ENCODE data around the gene CAMTA1. TPM values are rescaled to one million over a fixed set of nuclear protein-coding genes. Genes with fewer than 3 reads are reported as not detected.

CAMTA1 gene
- total RNA-seq, 1 experiment from 2014 or later: 85.2 TPM

GRCh38 chr1:7436056-7437005 lies 651.1 kb downstream of the CAMTA1 start:
- CTCF ChIA-PET: interaction anchor here (0.5 kb wide), 1 partner anchor 716 kb away, joined by 8 read pairs; no protein-coding TSS in a partner anchor
- intact Hi-C loops (cut with micrococcal nuclease; ENCODE audit: unreplicated experiment): no loop called here
- Histone ChIP-seq H3K4me3 (ENCODE audit: low read depth, low read length, poor library complexity, severe bottlenecking) (no peak overlapping the region), H3K27ac (ENCODE audit: low read depth, low read length, poor library complexity, severe bottlenecking) (no peak overlapping the region), H3K36me3 (ENCODE audit: insufficient read depth, low read length, poor library complexity, severe bottlenecking) (no peaks in the 10 kb centered on the region), H3K9me3 (ENCODE audit: low read depth, low read length, poor library complexity, severe bottlenecking) (no peaks in the 10 kb centered on the region), H3K27me3 (replicated peaks; ENCODE audit: insufficient read depth, low read depth, low read length, poor library complexity) (no peaks in the 10 kb centered on the region), H3K4me1 (ENCODE audit: insufficient read depth, low read length, poor library complexity, severe bottlenecking) (peaks cover under 1% of the 10 kb centered on the region)
- POLR2A ChIA-PET (ENCODE audit: low non-redundant PET): no interaction called here
- TF ChIP-seq, protein P1, sequence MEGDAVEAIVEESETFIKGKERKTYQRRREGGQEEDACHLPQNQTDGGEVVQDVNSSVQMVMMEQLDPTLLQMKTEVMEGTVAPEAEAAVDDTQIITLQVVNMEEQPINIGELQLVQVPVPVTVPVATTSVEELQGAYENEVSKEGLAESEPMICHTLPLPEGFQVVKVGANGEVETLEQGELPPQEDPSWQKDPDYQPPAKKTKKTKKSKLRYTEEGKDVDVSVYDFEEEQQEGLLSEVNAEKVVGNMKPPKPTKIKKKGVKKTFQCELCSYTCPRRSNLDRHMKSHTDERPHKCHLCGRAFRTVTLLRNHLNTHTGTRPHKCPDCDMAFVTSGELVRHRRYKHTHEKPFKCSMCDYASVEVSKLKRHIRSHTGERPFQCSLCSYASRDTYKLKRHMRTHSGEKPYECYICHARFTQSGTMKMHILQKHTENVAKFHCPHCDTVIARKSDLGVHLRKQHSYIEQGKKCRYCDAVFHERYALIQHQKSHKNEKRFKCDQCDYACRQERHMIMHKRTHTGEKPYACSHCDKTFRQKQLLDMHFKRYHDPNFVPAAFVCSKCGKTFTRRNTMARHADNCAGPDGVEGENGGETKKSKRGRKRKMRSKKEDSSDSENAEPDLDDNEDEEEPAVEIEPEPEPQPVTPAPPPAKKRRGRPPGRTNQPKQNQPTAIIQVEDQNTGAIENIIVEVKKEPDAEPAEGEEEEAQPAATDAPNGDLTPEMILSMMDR (conservative IDR thresholded peaks at IDR 0.05; ENCODE audit: low read depth, low read length): no peak
- TF ChIP-seq EZH2 (IDR thresholded peaks at IDR 0.05; ENCODE audit: borderline replicate concordance, low read depth, low read length, poor library complexity, severe bottlenecking): no peak
- BruUV-seq (replicated peaks): no TSS peak
- DNase-seq (ENCODE audit: low spot score): no peak

- Histone ChIP-seq H3K9me3 (ENCODE audit: low read depth, low read length, poor library complexity, severe bottlenecking) (no peaks in the 10 kb centered on the region), H3K27me3 (replicated peaks; ENCODE audit: insufficient read depth, low read depth, low read length, poor library complexity) (no peaks in the 10 kb centered on the region), H3K36me3 (ENCODE audit: insufficient read depth, low read length, poor library complexity, severe bottlenecking) (no peaks in the 10 kb centered on the region), H3K4me3 (ENCODE audit: low read depth, low read length, poor library complexity, severe bottlenecking) (no peak overlapping the region), H3K4me1 (ENCODE audit: insufficient read depth, low read length, poor library complexity, severe bottlenecking) (peaks cover 7% of the 10 kb centered on the region), H3K27ac (ENCODE audit: low read depth, low read length, poor library complexity, severe bottlenecking) (no peak overlapping the region)
- DNase-seq (ENCODE audit: low spot score): no peak
- ChIA-PET POLR2A (ENCODE audit: low non-redundant PET) (no interaction called here), CTCF (interaction anchor here (0.5 kb wide), 1 partner anchor 717 kb away, joined by 8 read pairs; no protein-coding TSS in a partner anchor)
- TF ChIP-seq, protein P1 (conservative IDR thresholded peaks at IDR 0.05; ENCODE audit: low read depth, low read length): no peak
- no peak for TF ChIP-seq EZH2 (IDR thresholded peaks at IDR 0.05; ENCODE audit: borderline replicate concordance, low read depth, low read length, poor library complexity, severe bottlenecking)
- BruUV-seq (replicated peaks): no TSS peak
- intact Hi-C loops (cut with micrococcal nuclease; ENCODE audit: unreplicated experiment): no loop called here
Observed at GRCh38 chr1:7437036-7437435, 651.8 kb downstream of the CAMTA1 start.

DNA sequence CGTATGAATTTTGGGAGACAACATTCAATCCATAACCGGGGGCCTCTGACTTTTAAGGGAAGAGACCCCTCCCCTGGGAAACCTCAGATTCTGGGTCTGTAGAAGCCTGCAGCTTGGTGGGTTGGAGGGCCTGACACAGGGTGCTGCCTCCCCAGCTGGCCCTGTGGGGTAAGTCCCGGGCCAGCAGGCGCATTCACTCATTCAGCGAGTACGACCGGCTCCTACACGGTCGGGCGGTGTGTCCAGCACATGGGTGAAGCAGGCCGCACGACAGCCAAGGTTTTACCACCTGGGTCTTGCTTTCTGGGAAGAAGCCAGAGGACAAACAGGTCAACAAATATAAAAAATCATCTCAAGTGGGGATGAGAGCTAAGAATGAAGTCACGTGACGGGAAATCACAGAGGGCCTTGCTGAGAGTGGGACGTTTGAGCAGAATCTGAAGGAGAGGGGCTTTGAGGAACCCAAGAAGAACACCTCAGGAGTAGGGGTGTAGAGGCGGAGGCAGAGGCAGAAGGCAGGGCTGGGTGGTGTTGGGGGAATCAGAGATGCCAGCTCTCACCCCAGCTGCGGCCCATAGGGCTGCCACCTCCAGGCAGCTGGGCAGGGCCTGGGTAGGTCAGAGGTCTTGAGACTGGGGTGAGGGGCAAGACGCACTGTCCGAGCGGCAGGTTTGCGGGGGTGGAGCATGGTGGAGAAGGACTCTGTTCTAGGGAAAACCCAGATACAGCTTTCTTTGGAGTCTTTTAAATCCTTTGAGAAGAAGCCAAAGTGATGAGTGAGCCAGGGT lies 652.5 kb downstream of the CAMTA1 start:
- Histone ChIP-seq H3K4me3 (ENCODE audit: low read depth, low read length, poor library complexity, severe bottlenecking) (no peak overlapping the region), H3K27ac (ENCODE audit: low read depth, low read length, poor library complexity, severe bottlenecking) (no peak overlapping the region), H3K36me3 (ENCODE audit: insufficient read depth, low read length, poor library complexity, severe bottlenecking) (no peaks in the 10 kb centered on the region), H3K4me1 (ENCODE audit: insufficient read depth, low read length, poor library complexity, severe bottlenecking) (peaks cover 7% of the 10 kb centered on the region), H3K27me3 (replicated peaks; ENCODE audit: insufficient read depth, low read depth, low read length, poor library complexity) (no peaks in the 10 kb centered on the region), H3K9me3 (ENCODE audit: low read depth, low read length, poor library complexity, severe bottlenecking) (no peaks in the 10 kb centered on the region)
- ChIA-PET POLR2A (ENCODE audit: low non-redundant PET) (no interaction called here), CTCF (no interaction called here)
- DNase-seq (ENCODE audit: low spot score): no peak
- BruUV-seq (replicated peaks): no TSS peak
- TF ChIP-seq, protein P1 (conservative IDR thresholded peaks at IDR 0.05; ENCODE audit: low read depth, low read length): no peak
- no peak for TF ChIP-seq EZH2 (IDR thresholded peaks at IDR 0.05; ENCODE audit: borderline replicate concordance, low read depth, low read length, poor library complexity, severe bottlenecking)
- intact Hi-C loops (cut with micrococcal nuclease; ENCODE audit: unreplicated experiment): no loop called here

Measured in A673 (cell line).